CD1c-positive myeloid dendritic cell (primary cell): ENCODE results near the gene DCTPP1.

Experiments
- DNase-seq: peaks from one replicate; pipeline ENCODE4 v3.0.0-alpha.2; 2016; ENCODE audit errors: extremely low spot score

The DCTPP1 gene

DNA sequence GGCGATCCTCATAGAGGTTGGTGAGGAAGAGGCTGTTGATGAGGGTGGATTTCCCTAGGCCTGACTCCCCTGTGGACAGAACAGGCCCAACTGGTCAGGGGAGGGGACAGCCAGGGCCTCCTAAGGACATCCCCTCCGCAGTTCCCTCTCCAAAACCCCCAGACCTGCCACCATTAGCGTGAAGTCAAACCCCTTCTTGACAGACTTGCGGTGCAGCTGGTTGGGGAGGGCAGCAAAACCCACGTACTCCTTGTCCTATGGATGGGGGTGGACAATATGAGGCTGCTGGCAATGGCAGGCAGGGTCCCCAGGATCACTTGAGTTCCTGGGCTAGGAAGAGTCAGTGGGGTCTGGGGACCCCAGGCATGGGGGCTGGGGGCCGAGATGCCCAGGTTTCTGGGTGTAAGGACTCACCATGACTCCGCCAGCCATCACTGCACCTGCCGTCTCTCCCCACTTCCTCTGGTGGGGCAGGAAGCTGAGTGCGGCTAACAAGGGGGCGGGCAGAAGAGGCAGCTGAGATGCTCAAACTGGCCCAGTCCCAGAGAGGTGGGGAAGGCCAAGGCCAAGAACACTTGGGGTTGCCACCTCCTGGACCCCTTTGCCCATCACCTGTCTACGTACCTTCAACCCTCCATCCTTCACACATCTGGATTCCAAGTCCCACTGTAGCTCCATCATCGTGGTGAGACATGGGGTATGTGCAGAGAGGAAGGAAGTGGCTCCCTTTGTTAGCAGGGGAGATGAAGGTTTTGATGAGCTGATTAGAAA lies 47.5 kb downstream of the DCTPP1 start, which contains the start of gene SEPTIN1:
Gene SEPTIN1 (minus strand): TSS at position 451 of the 771 bp plus-strand sequence. CDS start 19 bp downstream, at position 432.
- peak; percentile 26 for DNase-seq

DNA sequence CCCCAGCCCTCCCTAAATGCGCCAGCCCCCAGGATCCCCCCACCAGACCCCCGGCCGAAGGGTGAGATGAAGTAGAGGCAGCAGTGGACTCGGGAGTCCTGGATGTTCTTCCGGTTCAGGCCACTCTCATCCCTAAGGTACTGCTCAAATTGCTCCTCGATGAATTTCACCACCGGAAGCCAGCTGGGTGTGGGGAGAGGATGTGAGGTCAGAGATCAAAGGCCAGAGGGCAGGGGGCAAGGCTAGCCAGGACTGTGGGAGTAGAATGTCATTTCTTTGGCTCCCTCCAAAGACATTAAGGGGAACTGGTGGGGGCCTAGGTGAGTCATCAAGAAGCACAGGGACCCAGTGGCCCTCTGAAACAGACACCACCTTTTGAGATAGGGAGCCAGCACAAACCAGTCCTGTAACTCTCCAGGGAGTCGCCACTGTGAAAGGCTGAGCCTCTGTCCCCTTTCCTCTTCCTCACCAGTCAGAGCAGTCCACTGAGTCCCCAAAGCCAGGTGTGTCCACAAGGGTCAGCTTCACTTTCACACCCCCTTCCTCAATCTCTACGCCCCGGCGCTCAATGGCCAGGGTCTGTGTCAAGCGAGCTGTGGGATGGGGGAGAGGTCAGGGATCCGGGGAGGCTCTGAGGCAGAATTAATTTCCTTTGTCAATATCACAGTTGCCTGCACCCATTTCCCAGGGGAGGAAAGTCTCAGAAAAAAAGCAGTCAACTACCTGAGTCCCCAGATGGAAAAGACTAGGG lies 48.4 kb downstream of the DCTPP1 start:
- DNase-seq = no peak

DNA sequence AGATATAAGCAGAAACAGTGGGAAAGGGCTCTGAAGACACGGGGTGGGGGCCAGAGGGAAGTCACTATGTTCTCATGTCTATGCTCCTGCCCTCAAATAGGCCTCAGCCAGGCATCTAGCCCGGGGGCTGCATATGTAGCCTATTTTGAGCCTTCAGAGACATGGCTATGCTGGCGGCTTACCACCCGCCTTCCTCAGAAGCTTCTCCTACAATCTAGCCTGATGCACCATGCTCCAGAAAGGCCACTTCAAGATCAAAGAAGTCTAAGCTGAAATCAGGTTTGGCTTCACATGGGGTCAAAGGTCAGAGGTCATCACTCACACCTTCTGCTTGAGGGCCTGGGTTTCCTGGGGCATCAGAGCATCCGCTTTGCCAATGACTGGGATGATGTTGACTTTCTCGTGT lies 49.0 kb downstream of the DCTPP1 start:
- no peak for DNase-seq

DNA sequence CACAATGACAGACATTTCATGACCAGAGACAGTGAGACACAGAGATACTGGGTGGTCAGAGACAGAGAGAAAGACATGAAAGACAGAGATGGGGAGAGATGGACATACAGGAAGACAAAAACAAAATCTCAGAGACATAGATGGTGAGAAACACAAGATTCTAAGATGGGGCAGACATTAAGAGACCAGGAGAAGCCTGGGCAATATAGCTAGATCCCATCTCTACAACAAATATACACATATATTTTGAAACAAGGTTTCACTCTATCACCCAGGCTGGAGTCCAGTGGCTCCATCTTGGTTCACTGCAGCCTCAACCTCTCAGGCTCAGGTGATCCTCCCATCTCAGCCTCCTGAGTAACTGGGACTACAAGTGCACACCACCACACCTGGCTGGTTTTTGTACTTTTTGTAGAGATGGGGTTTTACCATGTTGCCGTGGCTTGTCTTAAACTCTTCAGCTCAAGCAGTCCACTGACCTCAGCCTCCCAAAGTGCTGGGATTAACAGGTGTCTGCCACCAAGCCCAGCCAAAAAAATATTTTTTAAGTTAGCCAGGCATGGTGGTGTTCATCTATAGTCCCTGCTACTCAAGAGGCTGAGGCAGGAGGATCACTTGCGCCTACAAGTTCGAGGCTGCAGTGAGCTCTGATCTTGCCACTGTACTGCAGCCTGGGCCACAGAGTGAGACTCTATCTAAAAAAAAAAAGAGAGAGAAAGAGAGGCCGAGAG lies 49.6 kb downstream of the DCTPP1 start:
- no peak for DNase-seq

DNA sequence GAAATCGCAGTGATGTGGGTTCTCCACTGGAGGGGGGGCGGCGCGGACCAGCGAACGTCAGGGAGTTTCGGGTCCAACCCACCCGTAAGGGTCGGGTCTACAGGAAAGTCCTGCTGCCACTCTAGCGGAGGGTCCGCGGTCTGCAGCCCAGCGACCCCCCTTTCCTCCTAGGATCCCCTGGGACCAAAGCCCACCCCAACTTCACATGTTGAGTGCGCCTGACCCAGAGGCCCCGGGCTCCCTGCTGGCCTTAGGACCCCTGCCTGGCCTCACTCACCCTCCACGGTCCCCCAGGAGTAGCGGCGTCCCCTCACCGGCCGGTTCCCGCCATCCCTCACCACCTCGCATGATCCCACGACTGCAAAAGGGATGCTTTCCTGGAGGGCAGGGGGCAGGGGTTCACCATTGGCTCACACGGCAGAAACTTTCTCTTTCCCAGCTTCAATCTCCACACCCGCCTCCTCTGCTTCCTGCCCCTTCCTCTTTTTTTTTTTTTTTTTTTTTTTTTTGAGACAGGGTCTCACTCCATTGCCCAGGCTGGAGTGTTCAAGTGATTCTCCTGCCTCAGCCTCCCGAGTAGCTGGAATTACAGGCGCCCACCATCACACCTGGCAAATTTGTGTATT lies 50.6 kb downstream of the DCTPP1 start:
- DNase-seq = no peak

DNA sequence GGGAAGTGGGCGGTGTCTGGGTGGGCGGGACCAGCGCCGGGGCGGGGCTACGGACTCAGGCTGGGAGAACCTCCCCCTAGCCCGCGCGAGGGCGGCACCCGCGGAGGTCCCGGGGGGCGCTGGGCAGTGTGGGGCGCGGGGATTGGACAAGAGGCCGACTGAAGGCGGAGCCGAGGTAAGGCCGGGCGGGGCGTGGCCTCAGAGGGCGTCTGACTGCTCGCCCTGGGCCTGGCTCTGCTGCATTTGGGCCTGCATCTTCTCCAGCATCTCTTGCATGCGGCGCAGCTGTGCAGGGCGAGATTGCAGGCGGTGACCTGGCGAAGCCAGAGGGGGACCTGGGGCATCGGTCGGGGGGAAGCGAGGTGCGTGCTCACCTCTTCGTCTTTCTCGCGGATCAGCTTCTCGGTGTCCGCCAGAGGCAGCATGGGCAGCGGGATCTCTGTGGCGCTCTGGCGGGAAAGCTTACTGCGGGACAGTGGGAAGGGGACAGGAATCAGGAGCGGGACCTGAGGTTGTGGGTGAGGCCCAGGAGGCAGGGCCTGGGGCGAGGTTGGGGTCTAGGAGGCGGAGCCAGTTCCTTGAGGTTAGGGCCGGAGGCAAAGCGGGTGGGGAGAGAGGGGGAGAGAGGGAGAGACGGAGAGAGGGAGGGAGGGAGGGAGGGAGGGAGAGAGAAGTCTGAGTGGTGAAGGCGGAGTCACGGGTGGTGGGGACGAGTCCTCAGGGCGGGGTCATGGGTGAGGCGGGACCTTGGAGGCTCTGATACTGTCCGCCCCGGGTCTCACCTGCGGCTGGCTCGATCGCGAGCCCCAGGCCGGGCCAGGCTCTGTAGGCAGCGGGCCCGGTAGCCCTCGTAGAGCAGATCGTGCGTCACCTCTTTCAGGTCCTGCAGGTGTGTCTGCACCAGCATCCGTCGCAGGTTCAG lies 51.3 kb downstream of the DCTPP1 start:
- peak; percentile 99 for DNase-seq

- DNase-seq = no peak
Observed at GRCh38 chr16:30377812-30378235, 52.0 kb downstream of the DCTPP1 start.

- DNase-seq = peak; percentile 85
Observed at GRCh38 chr16:30377050-30377811, 52.6 kb downstream of the DCTPP1 start.

GRCh38 chr16:30376461-30376902 lies 53.3 kb downstream of the DCTPP1 start:
- no peak for DNase-seq

DNA sequence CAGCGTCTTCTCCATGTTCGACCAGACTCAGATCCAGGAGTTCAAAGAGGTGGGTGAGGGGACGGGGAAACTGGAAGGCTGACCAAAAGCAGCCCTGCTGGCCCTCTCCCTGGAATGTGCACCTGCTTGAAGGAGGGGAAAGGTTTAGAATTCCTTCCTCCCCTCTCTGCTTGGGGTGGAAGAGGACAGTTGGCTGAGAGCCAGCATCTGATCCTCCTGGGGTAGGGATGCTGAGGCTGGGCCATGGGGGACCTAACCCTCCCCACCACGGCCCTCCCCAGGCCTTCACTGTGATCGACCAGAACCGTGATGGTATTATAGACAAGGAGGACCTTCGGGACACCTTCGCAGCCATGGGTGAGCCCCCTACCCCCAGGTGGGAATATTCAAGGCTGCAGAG lies 54.0 kb downstream of the DCTPP1 start:
- no peak for DNase-seq

- DNase-seq = no peak
Observed at GRCh38 chr16:30374538-30374937, 55.3 kb downstream of the DCTPP1 start, which contains the start of gene MYL11. MYL11 (plus strand) TSS chr16:30374802; CDS start chr16:30374858, 56 bp downstream.
